Panc1 (cell line): ENCODE measurements around the gene GANC.

ENCODE experiments used
- POLR2AphosphoS5 ChIP-seq: IDR thresholded peaks from 2 replicates; pipeline ENCODE4 v1.6.1; 2012; ENCODE audit warnings: mild to moderate bottlenecking, low read depth, low read length, moderate library complexity
- SIN3A ChIP-seq: IDR thresholded peaks from 2 replicates; pipeline ENCODE4 v1.6.1; 2012; ENCODE audit warnings: low read depth, mild to moderate bottlenecking, low read length, moderate library complexity, borderline replicate concordance; ENCODE audit not compliant: insufficient read depth
- TCF7L2 ChIP-seq: IDR thresholded peaks from 2 replicates; pipeline ENCODE4 v1.6.1; 2011; ENCODE audit warnings: mild to moderate bottlenecking, low read depth, low read length, inconsistent platforms
- TF ChIP-seq, protein P1 (sequence below): fragments of 450-650 bp; IDR thresholded peaks from 2 replicates; pipeline ENCODE4 v1.5.1; 2017; ENCODE audit warnings: mild to moderate bottlenecking
- TF ChIP-seq, protein P2 (sequence below), 2 experiments: IDR thresholded peaks; 2 replicates each; pipeline ENCODE4 v1.6.1; 2011 to 2012; ENCODE audit warnings: low read depth in 2 of 2, control low read depth in 1 of 2, low read length in 1 of 2, mild to moderate bottlenecking in 1 of 2, moderate library complexity in 1 of 2; ENCODE audit not compliant: insufficient read depth in 1 of 2

DNA sequence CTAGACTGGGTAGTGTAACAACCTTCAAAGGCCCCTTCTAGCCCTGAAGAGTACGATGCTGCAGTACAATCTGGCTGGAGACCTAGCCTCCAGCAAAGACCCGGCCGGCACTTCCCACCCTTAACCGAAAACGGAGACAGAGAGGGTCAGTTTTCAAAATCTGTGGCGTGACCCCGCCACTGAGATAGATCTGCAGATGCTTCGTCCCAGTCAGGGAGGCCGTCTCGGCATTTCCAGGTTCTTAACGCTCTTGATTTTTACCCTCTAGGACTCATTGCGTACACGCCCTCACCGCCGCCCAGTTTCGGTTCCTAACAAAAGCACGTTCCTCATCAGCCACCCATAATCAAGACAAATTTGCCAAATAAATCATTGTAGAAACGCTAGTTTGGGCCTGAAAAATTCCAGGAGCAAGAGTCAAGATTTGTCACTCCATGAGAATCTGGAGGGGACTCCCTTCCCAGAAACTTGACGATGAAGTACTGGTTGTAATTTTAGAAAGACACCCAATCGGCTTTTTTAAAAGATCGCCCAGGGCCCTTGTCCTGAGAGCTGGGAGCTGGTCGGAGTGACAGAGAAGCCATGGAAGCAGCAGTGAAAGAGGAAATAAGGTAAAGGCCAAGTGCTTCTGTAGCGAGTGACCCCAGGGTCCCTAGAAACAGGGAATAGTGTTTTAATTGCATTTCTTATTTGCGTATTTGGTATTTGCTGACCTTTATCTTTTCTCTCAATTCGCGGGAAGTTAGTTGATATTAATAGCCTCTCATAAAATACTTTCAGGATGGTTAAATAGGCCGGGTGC is 1.1 kb downstream of the GANC start:
- TF ChIP-seq, protein P1, sequence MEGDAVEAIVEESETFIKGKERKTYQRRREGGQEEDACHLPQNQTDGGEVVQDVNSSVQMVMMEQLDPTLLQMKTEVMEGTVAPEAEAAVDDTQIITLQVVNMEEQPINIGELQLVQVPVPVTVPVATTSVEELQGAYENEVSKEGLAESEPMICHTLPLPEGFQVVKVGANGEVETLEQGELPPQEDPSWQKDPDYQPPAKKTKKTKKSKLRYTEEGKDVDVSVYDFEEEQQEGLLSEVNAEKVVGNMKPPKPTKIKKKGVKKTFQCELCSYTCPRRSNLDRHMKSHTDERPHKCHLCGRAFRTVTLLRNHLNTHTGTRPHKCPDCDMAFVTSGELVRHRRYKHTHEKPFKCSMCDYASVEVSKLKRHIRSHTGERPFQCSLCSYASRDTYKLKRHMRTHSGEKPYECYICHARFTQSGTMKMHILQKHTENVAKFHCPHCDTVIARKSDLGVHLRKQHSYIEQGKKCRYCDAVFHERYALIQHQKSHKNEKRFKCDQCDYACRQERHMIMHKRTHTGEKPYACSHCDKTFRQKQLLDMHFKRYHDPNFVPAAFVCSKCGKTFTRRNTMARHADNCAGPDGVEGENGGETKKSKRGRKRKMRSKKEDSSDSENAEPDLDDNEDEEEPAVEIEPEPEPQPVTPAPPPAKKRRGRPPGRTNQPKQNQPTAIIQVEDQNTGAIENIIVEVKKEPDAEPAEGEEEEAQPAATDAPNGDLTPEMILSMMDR: no peak
- TF ChIP-seq SIN3A (no peak), TCF7L2 (peak; percentile 2; the same call in 1 of the 2 replicates), POLR2AphosphoS5 (no peak)
- TF ChIP-seq, protein P2, sequence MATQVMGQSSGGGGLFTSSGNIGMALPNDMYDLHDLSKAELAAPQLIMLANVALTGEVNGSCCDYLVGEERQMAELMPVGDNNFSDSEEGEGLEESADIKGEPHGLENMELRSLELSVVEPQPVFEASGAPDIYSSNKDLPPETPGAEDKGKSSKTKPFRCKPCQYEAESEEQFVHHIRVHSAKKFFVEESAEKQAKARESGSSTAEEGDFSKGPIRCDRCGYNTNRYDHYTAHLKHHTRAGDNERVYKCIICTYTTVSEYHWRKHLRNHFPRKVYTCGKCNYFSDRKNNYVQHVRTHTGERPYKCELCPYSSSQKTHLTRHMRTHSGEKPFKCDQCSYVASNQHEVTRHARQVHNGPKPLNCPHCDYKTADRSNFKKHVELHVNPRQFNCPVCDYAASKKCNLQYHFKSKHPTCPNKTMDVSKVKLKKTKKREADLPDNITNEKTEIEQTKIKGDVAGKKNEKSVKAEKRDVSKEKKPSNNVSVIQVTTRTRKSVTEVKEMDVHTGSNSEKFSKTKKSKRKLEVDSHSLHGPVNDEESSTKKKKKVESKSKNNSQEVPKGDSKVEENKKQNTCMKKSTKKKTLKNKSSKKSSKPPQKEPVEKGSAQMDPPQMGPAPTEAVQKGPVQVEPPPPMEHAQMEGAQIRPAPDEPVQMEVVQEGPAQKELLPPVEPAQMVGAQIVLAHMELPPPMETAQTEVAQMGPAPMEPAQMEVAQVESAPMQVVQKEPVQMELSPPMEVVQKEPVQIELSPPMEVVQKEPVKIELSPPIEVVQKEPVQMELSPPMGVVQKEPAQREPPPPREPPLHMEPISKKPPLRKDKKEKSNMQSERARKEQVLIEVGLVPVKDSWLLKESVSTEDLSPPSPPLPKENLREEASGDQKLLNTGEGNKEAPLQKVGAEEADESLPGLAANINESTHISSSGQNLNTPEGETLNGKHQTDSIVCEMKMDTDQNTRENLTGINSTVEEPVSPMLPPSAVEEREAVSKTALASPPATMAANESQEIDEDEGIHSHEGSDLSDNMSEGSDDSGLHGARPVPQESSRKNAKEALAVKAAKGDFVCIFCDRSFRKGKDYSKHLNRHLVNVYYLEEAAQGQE (IDR thresholded peaks at IDR 0.05; ENCODE audit: insufficient read depth in 1 of 2, low read depth in 2 of 2, low read length in 1 of 2): no peak
